DMS53 (cell line): ENCODE data around the gene MATR3.
A peak's percentile ranks its signal among the peaks of the same experiment; 100 is the strongest.

Experiments
- DNase-seq: peaks from one replicate; lab custom pipeline; 2025; lab: John Stamatoyannopoulos, UW

The MATR3 gene

DNA sequence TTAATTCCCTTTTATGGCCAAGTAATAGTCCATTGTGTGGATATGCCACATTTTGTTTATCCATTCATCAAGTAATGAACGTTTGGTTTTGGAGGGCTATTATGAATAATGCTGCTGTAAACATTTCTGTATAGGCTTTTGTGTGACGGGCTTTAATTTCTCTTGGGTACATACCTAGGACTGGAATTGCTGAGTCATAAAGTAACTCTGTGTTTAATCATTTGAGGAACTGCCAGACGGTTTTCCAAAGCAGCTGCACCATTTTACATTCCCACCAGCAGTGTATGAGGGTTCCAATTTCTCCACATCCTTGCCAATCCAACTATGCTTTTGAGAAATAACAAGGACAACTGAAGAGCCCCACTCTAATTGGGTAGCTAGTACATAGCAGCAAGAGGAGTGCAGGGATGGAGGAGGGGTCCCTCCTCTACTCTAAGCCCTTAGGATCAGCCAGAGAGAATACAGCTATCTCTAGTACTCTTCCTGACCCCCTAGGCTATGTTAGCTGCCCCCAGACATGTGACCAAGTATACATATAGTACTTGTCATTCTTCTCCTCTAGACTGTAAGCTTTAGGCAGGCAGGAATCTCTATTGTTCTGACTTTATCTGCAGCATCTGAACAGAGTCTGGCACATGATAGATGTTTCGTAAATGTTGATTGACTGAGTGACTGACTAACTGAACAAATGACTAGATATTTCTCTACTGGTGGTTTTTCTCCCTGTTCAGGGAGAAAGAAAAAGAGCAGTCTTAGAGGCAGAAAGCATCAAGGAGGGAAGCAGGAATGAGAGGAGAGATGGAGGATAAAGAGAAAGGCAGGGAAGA, 22.1 kb upstream of the MATR3 start:
- DNase-seq: peak; percentile 82

DNA sequence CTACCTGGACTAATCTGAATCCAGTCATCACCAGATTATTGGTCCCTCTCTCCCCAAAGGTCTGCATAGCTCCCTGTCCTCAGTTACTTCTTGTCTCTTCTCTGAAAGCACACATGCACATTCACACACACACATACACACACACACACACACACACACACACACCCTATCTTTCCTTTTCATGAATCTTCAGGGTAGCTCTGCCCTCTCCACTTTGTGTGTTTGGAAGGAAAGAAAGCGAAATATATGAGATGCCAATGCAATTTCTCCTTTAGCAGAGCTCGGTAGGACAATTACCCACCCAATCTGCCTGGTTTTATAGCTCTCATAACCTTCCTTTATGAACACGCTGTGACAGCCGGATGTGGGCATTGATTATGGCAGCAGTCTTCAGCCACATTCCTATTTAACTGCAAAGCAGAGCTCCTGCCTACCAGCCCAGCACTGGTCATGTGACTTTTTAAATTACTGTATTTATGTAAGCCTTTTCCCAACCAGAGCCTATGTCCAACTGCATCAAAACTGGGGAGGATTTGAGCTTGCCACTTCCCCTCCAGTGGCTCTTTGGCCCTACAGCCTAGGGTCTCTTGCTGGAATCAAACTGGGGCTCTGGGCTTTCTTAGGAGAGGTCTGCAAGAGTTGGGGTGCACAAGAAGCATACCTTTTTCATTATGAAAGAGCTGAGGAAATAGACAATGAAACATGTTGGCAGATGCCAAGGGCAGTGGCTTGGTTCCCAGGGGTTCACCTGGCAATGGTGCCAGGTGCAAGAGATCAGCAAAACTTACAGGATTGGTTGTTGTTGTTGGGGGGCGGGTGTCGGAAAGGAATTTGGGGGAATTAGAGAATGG, 20.8 kb upstream of the MATR3 start:
- peak; percentile 32 for DNase-seq

DNA sequence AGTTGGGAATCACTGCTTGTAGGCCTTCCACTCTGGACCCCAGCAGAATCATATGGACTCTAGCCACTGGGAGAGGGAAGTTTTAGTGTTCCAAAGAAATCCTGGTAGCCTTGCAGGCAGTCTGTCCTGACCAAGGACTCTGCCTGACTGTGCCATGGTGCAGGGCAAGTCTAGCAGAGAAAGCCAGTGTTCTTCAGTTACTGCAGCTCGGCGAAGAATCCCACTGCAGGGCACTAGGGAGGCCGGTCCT, 20.3 kb upstream of the MATR3 start:
- peak; percentile 76 for DNase-seq

- DNase-seq: peak; percentile 97
Measured at GRCh38 chr5:139273572-139274289, 19.8 kb upstream of the MATR3 start.

GRCh38 chr5:139275536-139275935, 18.0 kb upstream of the MATR3 start:
- DNase-seq: peak; percentile 32

- DNase-seq: peak; percentile 53
Measured at GRCh38 chr5:139275956-139276355, 17.6 kb upstream of the MATR3 start.

- peak; percentile 55 for DNase-seq
Measured at GRCh38 chr5:139276426-139276825, 17.1 kb upstream of the MATR3 start.

DNA sequence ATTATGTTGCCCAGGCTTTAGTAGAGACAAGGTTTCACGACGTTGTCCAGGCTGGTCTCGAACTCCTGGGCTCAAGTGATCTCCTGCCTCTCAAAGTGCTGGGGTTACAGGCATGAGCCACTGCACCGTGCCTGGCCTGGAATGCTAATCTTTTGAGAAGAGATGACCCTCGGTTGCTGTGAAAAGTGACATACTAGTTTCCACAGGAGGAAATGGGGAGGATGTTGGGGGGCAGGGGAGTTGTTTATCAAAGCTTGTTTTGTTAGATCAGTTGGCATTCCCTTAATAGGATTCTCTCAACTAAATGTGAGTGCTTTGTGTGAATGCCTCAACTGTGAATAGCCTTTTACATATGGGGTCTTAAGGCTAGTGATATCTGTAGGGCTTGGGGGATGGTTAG, 16.4 kb upstream of the MATR3 start:
- DNase-seq: no peak

GRCh38 chr5:139278540-139279274, 14.8 kb upstream of the MATR3 start:
- no peak for DNase-seq

DNA sequence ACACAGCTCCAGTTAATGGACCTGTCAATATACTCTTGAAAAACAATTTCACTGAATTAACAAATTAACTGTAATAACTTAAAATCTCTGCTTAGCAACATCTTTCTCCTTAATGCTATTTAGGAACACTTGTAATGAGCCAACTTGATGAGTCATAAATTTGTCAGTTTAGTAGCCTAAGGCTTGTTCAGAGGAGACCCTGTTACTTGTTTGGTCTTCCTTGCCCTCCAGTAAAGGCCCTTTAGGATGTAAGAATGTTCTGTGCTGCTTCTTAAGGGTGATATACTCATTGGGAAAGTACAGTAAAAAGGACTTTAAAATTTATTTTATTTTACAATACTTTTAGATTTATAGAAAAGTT, 11.4 kb upstream of the MATR3 start:
- no peak for DNase-seq

- DNase-seq: no peak
Measured at GRCh38 chr5:139283252-139284166, 10.0 kb upstream of the MATR3 start.

GRCh38 chr5:139284295-139284694, 9.2 kb upstream of the MATR3 start:
- no peak for DNase-seq

GRCh38 chr5:139285651-139286392, 7.7 kb upstream of the MATR3 start:
- DNase-seq: no peak

- peak; percentile 39 for DNase-seq
Measured at GRCh38 chr5:139287890-139288635, 5.5 kb upstream of the MATR3 start.

DNA sequence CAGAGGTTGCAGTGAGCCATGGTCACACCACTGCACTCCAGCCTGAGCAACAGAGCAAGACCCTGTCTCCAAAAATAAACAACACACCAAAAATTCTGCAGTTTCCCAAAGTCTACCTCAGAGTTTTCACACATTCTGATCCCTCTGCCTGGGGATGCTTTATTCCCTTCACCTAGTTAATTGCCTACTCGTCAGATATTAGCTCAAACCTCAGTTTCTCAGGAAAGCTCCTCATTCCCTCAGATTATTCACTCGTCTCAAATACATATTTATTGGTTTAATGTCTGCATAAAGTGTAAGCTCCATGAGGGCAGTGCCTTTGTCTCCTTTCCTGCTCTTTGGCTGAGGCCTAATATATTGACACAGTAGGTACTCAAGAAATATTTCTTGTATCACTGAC, 2.5 kb upstream of the MATR3 start:
- no peak for DNase-seq

DNA sequence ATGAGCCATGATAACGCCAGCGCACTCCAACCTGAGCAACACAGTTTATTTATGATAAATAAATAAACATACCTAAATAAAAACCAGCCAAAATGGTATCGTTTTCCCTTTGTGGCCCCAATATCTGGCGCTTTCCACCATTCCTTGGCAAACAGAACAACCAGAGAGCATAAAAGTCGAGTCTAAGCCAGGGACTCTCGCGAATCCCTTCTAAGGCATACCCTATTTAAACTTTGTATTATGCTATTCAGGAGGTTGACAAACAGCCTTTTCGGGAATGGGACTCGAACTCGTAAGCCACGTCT, 386 bp upstream of the MATR3 start:
- no peak for DNase-seq

DNA sequence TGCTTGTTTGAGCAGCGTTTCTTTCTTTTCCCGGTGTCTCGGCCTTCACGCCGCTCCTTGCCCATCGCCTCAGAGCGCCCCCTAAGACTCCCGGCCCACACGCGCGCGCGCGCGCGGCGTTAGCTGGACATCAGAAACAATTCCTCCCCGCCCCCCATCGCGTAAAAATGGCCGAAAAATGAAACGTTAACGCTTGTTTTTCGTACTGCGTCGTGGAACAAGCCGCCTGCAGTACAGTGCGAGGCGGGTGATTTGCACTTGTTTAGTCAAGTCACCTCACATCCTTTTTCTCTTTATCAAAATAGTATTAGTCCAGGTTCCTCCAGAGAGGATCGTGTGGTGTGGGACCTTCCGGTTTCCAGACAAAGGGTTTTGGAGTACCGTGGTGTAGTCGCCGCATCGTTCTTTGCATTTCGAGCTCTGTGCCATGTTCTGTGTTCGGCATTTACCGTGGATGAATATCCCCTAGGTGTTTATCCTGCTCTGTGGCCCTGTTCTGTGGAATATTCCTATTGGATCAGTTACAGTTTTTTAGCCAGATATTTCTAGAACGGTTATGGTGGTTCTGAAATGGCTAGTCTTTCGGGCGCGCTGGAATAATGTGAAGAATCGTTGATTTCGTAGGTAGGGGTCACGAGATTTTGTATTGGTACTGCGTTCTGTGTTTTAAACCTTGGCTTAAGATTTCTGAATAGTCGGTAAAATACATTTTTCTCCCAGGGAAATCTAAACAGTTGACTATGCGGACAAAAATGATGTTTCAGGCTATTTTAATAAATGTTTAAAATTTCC, 1.0 kb downstream of the MATR3 start:
- peak; percentile 87 for DNase-seq

- DNase-seq: no peak
Measured at GRCh38 chr5:139295346-139296057, 2.0 kb downstream of the MATR3 start.
